Endothelial cell of umbilical vein (primary cell): ENCODE measurements around the gene CCNE1.

Experiments used
- CTCF ChIP-seq, 2 donors: IDR thresholded peaks; 1 replicate in 1 of 2; 2 replicates in 1 of 2; pipeline ENCODE4 v1.5.1; 2011; ENCODE audit warnings: low read length in 2 of 2, mild to moderate bottlenecking in 2 of 2, moderate library complexity in 2 of 2, control low read depth in 1 of 2, inconsistent platforms in 1 of 2, low read depth in 1 of 2; ENCODE audit not compliant: insufficient read depth in 1 of 2; ENCODE audit errors: extremely low read depth in 1 of 2
- EZH2 ChIP-seq: IDR thresholded peaks from 2 replicates; pipeline ENCODE4 v1.6.1; 2012; ENCODE audit warnings: borderline replicate concordance, low read depth, mild to moderate bottlenecking, moderate library complexity, low read length, inconsistent platforms; ENCODE audit not compliant: severe bottlenecking
- MAX ChIP-seq: IDR thresholded peaks from 2 replicates; pipeline ENCODE4 v1.6.1; 2011; ENCODE audit not compliant: insufficient read depth, insufficient read length
- MYC ChIP-seq: IDR thresholded peaks from one replicate; pipeline ENCODE4 v1.6.1; 2011; ENCODE audit warnings: mild to moderate bottlenecking, low read depth, low read length
- POLR2A ChIP-seq: IDR thresholded peaks from 2 replicates; pipeline ENCODE4 v1.6.1; 2012; ENCODE audit warnings: low read depth, mild to moderate bottlenecking, control low read depth, low read length
- POLR2AphosphoS5 ChIP-seq: IDR thresholded peaks from 2 replicates; pipeline ENCODE4 v1.6.1; 2012; ENCODE audit warnings: low read depth, mild to moderate bottlenecking, control low read depth, low read length, moderate library complexity; ENCODE audit not compliant: insufficient read depth

- no peak for TF ChIP-seq POLR2A
- TF ChIP-seq CTCF (IDR thresholded peaks at IDR 0.05; ENCODE audit: extremely low read depth in 1 of 2, insufficient read depth in 1 of 2, low read depth in 1 of 2, low read length in 2 of 2) = no peak
- no peak for TF ChIP-seq POLR2AphosphoS5
- TF ChIP-seq EZH2 = no peak
- TF ChIP-seq MAX = no peak
- TF ChIP-seq MYC = no peak
Observed at GRCh38 chr19:29831686-29832085, 19.9 kb downstream of the CCNE1 start.
